Raji (cell line): ENCODE results near the gene UXS1.

ENCODE experiments used
- POLR2A ChIP-seq: IDR thresholded peaks from 2 replicates; pipeline ENCODE4 v1.6.1; 2011; ENCODE audit warnings: low read depth, low read length, control low read depth; ENCODE audit not compliant: insufficient read depth

Gene UXS1

GRCh38 chr2:106127282-106127771 is 66.8 kb downstream of the UXS1 start:
- TF ChIP-seq POLR2A: no peak

- TF ChIP-seq POLR2A: no peak
These were observed 67.3 kb downstream of the UXS1 start for GRCh38 chr2:106126705-106127281.

GRCh38 chr2:106126295-106126694 is 67.8 kb downstream of the UXS1 start:
- TF ChIP-seq POLR2A: no peak

- TF ChIP-seq POLR2A: no peak
These were observed 69.1 kb downstream of the UXS1 start for GRCh38 chr2:106124905-106125549.

- no peak for TF ChIP-seq POLR2A
These were observed 69.9 kb downstream of the UXS1 start for GRCh38 chr2:106124106-106124756.

- no peak for TF ChIP-seq POLR2A
These were observed 71.9 kb downstream of the UXS1 start for GRCh38 chr2:106122157-106122556.

- no peak for TF ChIP-seq POLR2A
These were observed 73.7 kb downstream of the UXS1 start for GRCh38 chr2:106120432-106120831.

GRCh38 chr2:106119074-106119473 is 75.0 kb downstream of the UXS1 start:
- no peak for TF ChIP-seq POLR2A

- no peak for TF ChIP-seq POLR2A
These were observed 76.0 kb downstream of the UXS1 start for GRCh38 chr2:106117882-106118684.

GRCh38 chr2:106117347-106117746 is 76.8 kb downstream of the UXS1 start:
- TF ChIP-seq POLR2A: no peak

- TF ChIP-seq POLR2A: no peak
These were observed 77.9 kb downstream of the UXS1 start for GRCh38 chr2:106116248-106116647.

GRCh38 chr2:106115665-106116064 is 78.4 kb downstream of the UXS1 start:
- no peak for TF ChIP-seq POLR2A

- no peak for TF ChIP-seq POLR2A
These were observed 78.9 kb downstream of the UXS1 start for GRCh38 chr2:106115250-106115649.

GRCh38 chr2:106114166-106114565 is 79.9 kb downstream of the UXS1 start:
- no peak for TF ChIP-seq POLR2A

GRCh38 chr2:106113361-106113966 is 80.6 kb downstream of the UXS1 start:
- TF ChIP-seq POLR2A: no peak
